IPS-18a (cell line): ENCODE results near the gene PGRMC1.
"Not testable (repeated sequence)": the region's sequence is repeated elsewhere in the genome, so short reads cannot be mapped to it uniquely, and the experiment has no call there.

Source experiments
- H3K27ac ChIP-seq: one replicate; pipeline ENCODE4 v1.5.1; 2013; ENCODE audit warnings: low read length
- H3K27me3 ChIP-seq: one replicate; pipeline ENCODE4 v1.6.1; 2013; ENCODE audit warnings: mild to moderate bottlenecking, low read length; ENCODE audit not compliant: control insufficient read depth, insufficient read depth
- H3K36me3 ChIP-seq: one replicate; pipeline ENCODE4 v1.6.1; 2013; ENCODE audit warnings: low read depth, low read length; ENCODE audit not compliant: control insufficient read depth
- H3K4me1 ChIP-seq: one replicate; pipeline ENCODE4 v1.6.1; 2013; ENCODE audit warnings: low read depth, low read length; ENCODE audit not compliant: control insufficient read depth
- H3K4me3 ChIP-seq: one replicate; pipeline ENCODE4 v1.5.1; 2013; ENCODE audit warnings: low read length
- H3K9ac ChIP-seq: one replicate; pipeline ENCODE4 v1.6.1; 2013; ENCODE audit warnings: mild to moderate bottlenecking, low read length, moderate library complexity
- H3K9me3 ChIP-seq: one replicate; pipeline ENCODE4 v1.6.1; 2013; ENCODE audit warnings: low read depth, low read length; ENCODE audit not compliant: control insufficient read depth

The PGRMC1 gene

GRCh38 chrX:119208401-119209057 lies 27.6 kb upstream of the PGRMC1 start:
- H3K4me1 ChIP-seq, result no peaks in the 10 kb centered on the region
- H3K27me3 ChIP-seq, result no peaks in the 10 kb centered on the region
- no peak overlapping the region for H3K4me3 ChIP-seq
- H3K36me3 ChIP-seq, result no peaks in the 10 kb centered on the region
- H3K27ac ChIP-seq, result no peak overlapping the region
- H3K9me3 ChIP-seq, result peaks cover 17% of the 10 kb centered on the region
- H3K9ac ChIP-seq, result no peak overlapping the region

- H3K4me3 ChIP-seq, H3K4me1 ChIP-seq, H3K36me3 ChIP-seq, H3K27ac ChIP-seq, H3K9ac ChIP-seq, H3K27me3 ChIP-seq: not testable (repeated sequence)
- peaks cover 18% of the 10 kb centered on the region for H3K9me3 ChIP-seq
Observed at GRCh38 chrX:119210931-119211648, 25.0 kb upstream of the PGRMC1 start.

GRCh38 chrX:119211649-119212014 lies 24.5 kb upstream of the PGRMC1 start:
- no peak overlapping the region for H3K9ac ChIP-seq
- no peaks in the 10 kb centered on the region for H3K36me3 ChIP-seq
- no peak overlapping the region for H3K4me3 ChIP-seq
- no peaks in the 10 kb centered on the region for H3K27me3 ChIP-seq
- no peak overlapping the region for H3K27ac ChIP-seq
- H3K9me3 ChIP-seq, result peaks cover 19% of the 10 kb centered on the region
- H3K4me1 ChIP-seq, result no peaks in the 10 kb centered on the region

GRCh38 chrX:119218198-119218597 lies 17.9 kb upstream of the PGRMC1 start:
- Histone ChIP-seq H3K9me3 (peaks cover 15% of the 10 kb centered on the region), H3K27me3 (no peaks in the 10 kb centered on the region), H3K4me3 (no peak overlapping the region), H3K9ac (no peak overlapping the region), H3K4me1 (no peaks in the 10 kb centered on the region), H3K27ac (no peak overlapping the region), H3K36me3 (no peaks in the 10 kb centered on the region)

- no peaks in the 10 kb centered on the region for H3K36me3 ChIP-seq
- H3K4me3 ChIP-seq, result no peak overlapping the region
- H3K9ac ChIP-seq, result no peak overlapping the region
- H3K27ac ChIP-seq, result no peak overlapping the region
- H3K9me3 ChIP-seq, result peaks cover 2% of the 10 kb centered on the region
- no peaks in the 10 kb centered on the region for H3K27me3 ChIP-seq
- H3K4me1 ChIP-seq, result no peaks in the 10 kb centered on the region
Observed at GRCh38 chrX:119222932-119223331, 13.2 kb upstream of the PGRMC1 start.

- H3K4me1 ChIP-seq, result no peaks in the 10 kb centered on the region
- no peaks in the 10 kb centered on the region for H3K27me3 ChIP-seq
- no peaks in the 10 kb centered on the region for H3K36me3 ChIP-seq
- H3K4me3 ChIP-seq, result no peak overlapping the region
- no peak overlapping the region for H3K9ac ChIP-seq
- H3K27ac ChIP-seq, result no peak overlapping the region
- H3K9me3 ChIP-seq, result peaks cover 2% of the 10 kb centered on the region
Observed at GRCh38 chrX:119223783-119224182, 12.3 kb upstream of the PGRMC1 start.

- Histone ChIP-seq H3K27me3 (no peaks in the 10 kb centered on the region), H3K9me3 (peaks cover 5% of the 10 kb centered on the region), H3K9ac (no peak overlapping the region), H3K4me3 (no peak overlapping the region), H3K27ac (no peak overlapping the region), H3K36me3 (no peaks in the 10 kb centered on the region), H3K4me1 (no peaks in the 10 kb centered on the region)
Observed at GRCh38 chrX:119226446-119226845, 9.6 kb upstream of the PGRMC1 start.

GRCh38 chrX:119228512-119229252 lies 7.4 kb upstream of the PGRMC1 start:
- H3K4me1 ChIP-seq, result no peaks in the 10 kb centered on the region
- H3K36me3 ChIP-seq, result no peaks in the 10 kb centered on the region
- peaks cover 7% of the 10 kb centered on the region for H3K9me3 ChIP-seq
- no peak overlapping the region for H3K9ac ChIP-seq
- H3K27me3 ChIP-seq, result no peaks in the 10 kb centered on the region
- H3K27ac ChIP-seq, result no peak overlapping the region
- H3K4me3 ChIP-seq, result no peak overlapping the region

- Histone ChIP-seq H3K9me3 (peaks cover 11% of the 10 kb centered on the region), H3K27ac (no peak overlapping the region), H3K36me3 (no peaks in the 10 kb centered on the region), H3K4me3 (no peak overlapping the region), H3K27me3 (no peaks in the 10 kb centered on the region), H3K4me1 (peaks cover 5% of the 10 kb centered on the region), H3K9ac (no peak overlapping the region)
Observed at GRCh38 chrX:119229253-119229615, 6.9 kb upstream of the PGRMC1 start.

GRCh38 chrX:119230850-119231249 lies 5.2 kb upstream of the PGRMC1 start:
- peaks cover 14% of the 10 kb centered on the region for H3K4me1 ChIP-seq
- no peaks in the 10 kb centered on the region for H3K27me3 ChIP-seq

GRCh38 chrX:119231936-119232445 lies 4.1 kb upstream of the PGRMC1 start:
- no peaks in the 10 kb centered on the region for H3K27me3 ChIP-seq
- peaks cover 11% of the 10 kb centered on the region for H3K9me3 ChIP-seq
- H3K36me3 ChIP-seq, result no peaks in the 10 kb centered on the region
- no peak overlapping the region for H3K9ac ChIP-seq
- no peak overlapping the region for H3K4me3 ChIP-seq
- no peak overlapping the region for H3K27ac ChIP-seq
- peaks cover 14% of the 10 kb centered on the region for H3K4me1 ChIP-seq

More at GRCh38 chrX:119230850-119231249, 5.2 kb upstream of the PGRMC1 start:
- peaks cover 11% of the 10 kb centered on the region for H3K9me3 ChIP-seq
- H3K9ac ChIP-seq, result no peak overlapping the region
- H3K27ac ChIP-seq, result no peak overlapping the region
- no peak overlapping the region for H3K4me3 ChIP-seq
- H3K36me3 ChIP-seq, result no peaks in the 10 kb centered on the region
